ENCODE results near the gene ADPRHL1. TPM values are rescaled to one million over a fixed set of nuclear protein-coding genes. Genes with fewer than 3 reads are reported as not detected.

Gene ADPRHL1
- total RNA-seq, 1 experiment from 2014 or later, result 1.5 TPM

DNA sequence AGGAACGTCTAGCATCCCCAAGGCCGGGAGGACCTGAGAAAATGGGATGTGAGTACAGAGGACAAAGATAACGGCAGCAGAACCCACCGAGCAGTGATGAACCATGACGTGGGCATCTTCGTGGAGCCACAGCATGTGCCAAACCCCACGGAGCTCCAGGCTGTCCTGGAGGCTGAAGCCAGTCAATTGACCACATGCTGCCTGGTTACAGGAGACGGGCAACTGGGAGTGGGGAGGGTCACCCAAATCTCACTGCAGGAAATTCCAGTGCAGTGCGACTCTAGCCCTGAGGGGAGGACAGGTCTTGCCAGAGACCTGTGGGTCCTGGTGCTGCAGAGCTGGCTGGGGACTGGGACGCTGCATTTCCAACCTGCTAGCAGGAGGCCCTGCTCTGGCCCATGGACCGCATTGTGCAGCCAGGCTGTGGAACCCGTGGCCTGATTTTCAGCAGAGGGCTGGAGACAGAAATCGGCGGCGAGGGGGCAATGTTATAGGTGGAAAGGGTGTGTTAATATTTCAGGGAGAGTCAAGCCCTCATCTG, 86.2 kb downstream of the ADPRHL1 start:
- ChIA-PET CTCF (interaction anchor here (0.6 to 6.1 kb wide), 4 partner anchors 11 to 789 kb away, joined by 3 to 34 read pairs (median 4); no protein-coding TSS in a partner anchor), POLR2A (interaction anchor here (0.7 to 1.0 kb wide), 2 partner anchors 10 to 720 kb away, joined by 7 to 13 read pairs; no protein-coding TSS in a partner anchor)
- ATAC-seq (no peak), DNase-seq (ENCODE audit: low spot score) (no peak)
- peaks cover 17% of the 10 kb centered on the region for H3K4me1 Mint-ChIP-seq
- no peak overlapping the region for H3K4me3 Mint-ChIP-seq
- H3K27me3 Mint-ChIP-seq (ENCODE audit: low read depth), result no peaks in the 10 kb centered on the region
- no peak overlapping the region for H3K27ac Mint-ChIP-seq
- TF ChIP-seq ZBTB21 (CRISPR knock-in tag; IDR thresholded peaks at IDR 0.05; ENCODE audit: borderline replicate concordance) (no peak), KAT7 (CRISPR knock-in tag; IDR thresholded peaks at IDR 0.05; ENCODE audit: borderline replicate concordance) (no peak), SMAD3 (CRISPR knock-in tag; IDR thresholded peaks at IDR 0.05; ENCODE audit: borderline replicate concordance) (no peak), ZNF423 (CRISPR knock-in tag; IDR thresholded peaks at IDR 0.05) (no peak), NR2C2 (CRISPR knock-in tag; IDR thresholded peaks at IDR 0.05) (no peak), GRHL2 (CRISPR knock-in tag; IDR thresholded peaks at IDR 0.05; ENCODE audit: insufficient replicate concordance, severe bottlenecking) (no peak), SOX15 (CRISPR knock-in tag; IDR thresholded peaks at IDR 0.05) (no peak), ZNF263 (CRISPR knock-in tag; IDR thresholded peaks at IDR 0.05; ENCODE audit: low read depth) (no peak), NR3C1 (CRISPR knock-in tag; conservative IDR thresholded peaks at IDR 0.05; ENCODE audit: low read depth) (no peak), IRF2 (CRISPR knock-in tag; IDR thresholded peaks at IDR 0.05; ENCODE audit: borderline replicate concordance, low read depth) (no peak)
- TF ChIP-seq, protein P1, sequence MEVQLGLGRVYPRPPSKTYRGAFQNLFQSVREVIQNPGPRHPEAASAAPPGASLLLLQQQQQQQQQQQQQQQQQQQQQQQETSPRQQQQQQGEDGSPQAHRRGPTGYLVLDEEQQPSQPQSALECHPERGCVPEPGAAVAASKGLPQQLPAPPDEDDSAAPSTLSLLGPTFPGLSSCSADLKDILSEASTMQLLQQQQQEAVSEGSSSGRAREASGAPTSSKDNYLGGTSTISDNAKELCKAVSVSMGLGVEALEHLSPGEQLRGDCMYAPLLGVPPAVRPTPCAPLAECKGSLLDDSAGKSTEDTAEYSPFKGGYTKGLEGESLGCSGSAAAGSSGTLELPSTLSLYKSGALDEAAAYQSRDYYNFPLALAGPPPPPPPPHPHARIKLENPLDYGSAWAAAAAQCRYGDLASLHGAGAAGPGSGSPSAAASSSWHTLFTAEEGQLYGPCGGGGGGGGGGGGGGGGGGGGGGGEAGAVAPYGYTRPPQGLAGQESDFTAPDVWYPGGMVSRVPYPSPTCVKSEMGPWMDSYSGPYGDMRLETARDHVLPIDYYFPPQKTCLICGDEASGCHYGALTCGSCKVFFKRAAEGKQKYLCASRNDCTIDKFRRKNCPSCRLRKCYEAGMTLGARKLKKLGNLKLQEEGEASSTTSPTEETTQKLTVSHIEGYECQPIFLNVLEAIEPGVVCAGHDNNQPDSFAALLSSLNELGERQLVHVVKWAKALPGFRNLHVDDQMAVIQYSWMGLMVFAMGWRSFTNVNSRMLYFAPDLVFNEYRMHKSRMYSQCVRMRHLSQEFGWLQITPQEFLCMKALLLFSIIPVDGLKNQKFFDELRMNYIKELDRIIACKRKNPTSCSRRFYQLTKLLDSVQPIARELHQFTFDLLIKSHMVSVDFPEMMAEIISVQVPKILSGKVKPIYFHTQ (CRISPR knock-in tag; IDR thresholded peaks at IDR 0.05), result no peak
- TF ChIP-seq, protein P2, sequence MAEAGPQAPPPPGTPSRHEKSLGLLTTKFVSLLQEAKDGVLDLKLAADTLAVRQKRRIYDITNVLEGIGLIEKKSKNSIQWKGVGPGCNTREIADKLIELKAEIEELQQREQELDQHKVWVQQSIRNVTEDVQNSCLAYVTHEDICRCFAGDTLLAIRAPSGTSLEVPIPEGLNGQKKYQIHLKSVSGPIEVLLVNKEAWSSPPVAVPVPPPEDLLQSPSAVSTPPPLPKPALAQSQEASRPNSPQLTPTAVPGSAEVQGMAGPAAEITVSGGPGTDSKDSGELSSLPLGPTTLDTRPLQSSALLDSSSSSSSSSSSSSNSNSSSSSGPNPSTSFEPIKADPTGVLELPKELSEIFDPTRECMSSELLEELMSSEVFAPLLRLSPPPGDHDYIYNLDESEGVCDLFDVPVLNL (CRISPR knock-in tag; IDR thresholded peaks at IDR 0.05; ENCODE audit: borderline replicate concordance, low read depth), result no peak
- TF ChIP-seq, protein P3, sequence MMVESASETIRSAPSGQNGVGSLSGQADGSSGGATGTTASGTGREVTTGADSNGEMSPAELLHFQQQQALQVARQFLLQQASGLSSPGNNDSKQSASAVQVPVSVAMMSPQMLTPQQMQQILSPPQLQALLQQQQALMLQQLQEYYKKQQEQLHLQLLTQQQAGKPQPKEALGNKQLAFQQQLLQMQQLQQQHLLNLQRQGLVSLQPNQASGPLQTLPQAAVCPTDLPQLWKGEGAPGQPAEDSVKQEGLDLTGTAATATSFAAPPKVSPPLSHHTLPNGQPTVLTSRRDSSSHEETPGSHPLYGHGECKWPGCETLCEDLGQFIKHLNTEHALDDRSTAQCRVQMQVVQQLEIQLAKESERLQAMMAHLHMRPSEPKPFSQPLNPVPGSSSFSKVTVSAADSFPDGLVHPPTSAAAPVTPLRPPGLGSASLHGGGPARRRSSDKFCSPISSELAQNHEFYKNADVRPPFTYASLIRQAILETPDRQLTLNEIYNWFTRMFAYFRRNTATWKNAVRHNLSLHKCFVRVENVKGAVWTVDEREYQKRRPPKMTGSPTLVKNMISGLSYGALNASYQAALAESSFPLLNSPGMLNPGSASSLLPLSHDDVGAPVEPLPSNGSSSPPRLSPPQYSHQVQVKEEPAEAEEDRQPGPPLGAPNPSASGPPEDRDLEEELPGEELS (CRISPR knock-in tag; IDR thresholded peaks at IDR 0.05), result no peak
- TF ChIP-seq, protein P4, sequence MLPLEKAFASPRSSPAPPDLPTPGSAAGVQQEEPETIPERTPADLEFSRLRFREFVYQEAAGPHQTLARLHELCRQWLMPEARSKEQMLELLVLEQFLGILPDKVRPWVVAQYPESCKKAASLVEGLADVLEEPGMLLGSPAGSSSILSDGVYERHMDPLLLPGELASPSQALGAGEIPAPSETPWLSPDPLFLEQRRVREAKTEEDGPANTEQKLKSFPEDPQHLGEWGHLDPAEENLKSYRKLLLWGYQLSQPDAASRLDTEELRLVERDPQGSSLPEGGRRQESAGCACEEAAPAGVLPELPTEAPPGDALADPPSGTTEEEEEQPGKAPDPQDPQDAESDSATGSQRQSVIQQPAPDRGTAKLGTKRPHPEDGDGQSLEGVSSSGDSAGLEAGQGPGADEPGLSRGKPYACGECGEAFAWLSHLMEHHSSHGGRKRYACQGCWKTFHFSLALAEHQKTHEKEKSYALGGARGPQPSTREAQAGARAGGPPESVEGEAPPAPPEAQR (CRISPR knock-in tag; IDR thresholded peaks at IDR 0.05), result no peak
- no peaks in the 10 kb centered on the region for H3K36me3 Mint-ChIP-seq
- no peaks in the 10 kb centered on the region for H3K9me3 Mint-ChIP-seq

DNA sequence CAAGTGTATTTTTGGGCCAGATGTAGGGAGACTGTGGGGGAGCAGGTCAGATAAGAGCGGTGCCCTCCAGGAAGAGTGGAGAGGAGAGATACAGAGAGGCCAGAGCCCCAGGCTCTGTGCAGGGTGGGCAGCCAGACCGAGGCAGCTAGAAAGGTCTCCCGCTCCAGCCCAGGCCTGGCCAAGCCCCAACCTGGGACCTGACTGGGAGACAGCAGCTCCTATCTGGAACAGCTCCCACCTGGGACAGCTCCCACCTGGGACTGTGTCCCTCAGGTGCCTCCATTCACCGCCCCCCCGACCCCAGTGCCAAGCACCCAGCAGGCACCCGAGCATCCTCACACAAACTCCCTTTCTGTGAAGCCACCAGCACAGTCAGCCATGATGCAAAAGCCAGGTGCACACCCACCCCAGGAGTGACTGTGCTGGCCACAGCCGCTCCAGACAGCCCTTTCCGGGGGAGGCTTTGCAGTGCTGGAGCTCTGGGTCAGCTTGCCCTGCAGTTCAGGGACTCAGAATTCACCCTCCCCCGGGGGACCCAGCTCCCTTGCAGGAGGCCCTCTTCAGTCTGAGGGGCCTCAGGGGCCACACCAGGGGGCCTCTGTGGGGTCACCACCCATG, 87.2 kb downstream of the ADPRHL1 start:
- POLR2A ChIA-PET, result interaction anchor here (1.0 kb wide), 1 partner anchor 11 kb away, joined by 13 read pairs; no protein-coding TSS in a partner anchor
- Mint-ChIP-seq H3K4me3 (no peak overlapping the region), H3K4me1 (peaks cover 17% of the 10 kb centered on the region)

More for the DNA sequence above, 87.2 kb downstream of the ADPRHL1 start:
- Mint-ChIP-seq H3K9me3 (no peaks in the 10 kb centered on the region), H3K36me3 (no peaks in the 10 kb centered on the region), H3K27me3 (ENCODE audit: low read depth) (no peaks in the 10 kb centered on the region), H3K27ac (peak overlapping the region; percentile 60; the same call in 1 of the 2 replicates)
- DNase-seq (ENCODE audit: low spot score) (no peak), ATAC-seq (peak; percentile 3; the same call in 1 of the 2 replicates)
- TF ChIP-seq NFATC4 (CRISPR knock-in tag; IDR thresholded peaks at IDR 0.05), result no peak
- peak; percentile 48; the same call in 1 of the 2 replicates for TF ChIP-seq ZNF423 (CRISPR knock-in tag; IDR thresholded peaks at IDR 0.05)
- CTCF ChIA-PET, result interaction anchor here (0.7 to 6.1 kb wide), 3 partner anchors 12 to 26 kb away, joined by 3 to 34 read pairs (median 5); no protein-coding TSS in a partner anchor
